ENCODE results near the gene FAM124B. TPM values are rescaled to one million over a fixed set of nuclear protein-coding genes. Genes with fewer than 3 reads are reported as not detected.

Gene FAM124B
- total RNA-seq, 6 donors from 2014 or later: 1.5 to 3.5 (median 2.1) TPM

DNA sequence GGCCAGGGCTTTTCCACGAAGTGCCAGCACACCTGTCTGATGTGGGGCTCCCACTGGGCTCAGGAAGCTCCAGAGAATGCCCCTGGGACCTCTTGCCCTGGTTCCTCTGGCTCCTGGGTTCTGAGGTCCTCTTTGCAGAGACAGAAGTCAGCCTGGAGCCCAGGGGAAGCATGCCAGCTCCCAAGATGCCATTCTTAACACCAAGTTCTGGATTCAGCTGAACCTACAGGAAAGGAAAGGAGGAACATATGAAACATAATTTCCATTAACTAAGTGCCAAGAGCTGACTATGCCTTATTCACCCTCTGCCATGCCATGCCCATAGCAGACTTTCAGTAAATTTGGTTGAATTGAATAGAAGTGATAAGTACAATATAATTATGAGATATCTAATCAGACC lies 21.9 kb downstream of the FAM124B start:
- no peak for DNase-seq
- Histone ChIP-seq H3K27ac (no peak overlapping the region), H3K4me1 (peaks cover 0 to 11% (median 6%) of the 10 kb centered on the region in 4 donors), H3K27me3 (no peaks in the 10 kb centered on the region), H3K9me3 (no peaks in the 10 kb centered on the region), H3K36me3 (no peaks in the 10 kb centered on the region), H3K4me3 (no peak overlapping the region)
- no peak for TF ChIP-seq POLR2A (IDR thresholded peaks at IDR 0.05)
- no peak for TF ChIP-seq POLR2AphosphoS5 (IDR thresholded peaks at IDR 0.05)
- TF ChIP-seq, protein P1, sequence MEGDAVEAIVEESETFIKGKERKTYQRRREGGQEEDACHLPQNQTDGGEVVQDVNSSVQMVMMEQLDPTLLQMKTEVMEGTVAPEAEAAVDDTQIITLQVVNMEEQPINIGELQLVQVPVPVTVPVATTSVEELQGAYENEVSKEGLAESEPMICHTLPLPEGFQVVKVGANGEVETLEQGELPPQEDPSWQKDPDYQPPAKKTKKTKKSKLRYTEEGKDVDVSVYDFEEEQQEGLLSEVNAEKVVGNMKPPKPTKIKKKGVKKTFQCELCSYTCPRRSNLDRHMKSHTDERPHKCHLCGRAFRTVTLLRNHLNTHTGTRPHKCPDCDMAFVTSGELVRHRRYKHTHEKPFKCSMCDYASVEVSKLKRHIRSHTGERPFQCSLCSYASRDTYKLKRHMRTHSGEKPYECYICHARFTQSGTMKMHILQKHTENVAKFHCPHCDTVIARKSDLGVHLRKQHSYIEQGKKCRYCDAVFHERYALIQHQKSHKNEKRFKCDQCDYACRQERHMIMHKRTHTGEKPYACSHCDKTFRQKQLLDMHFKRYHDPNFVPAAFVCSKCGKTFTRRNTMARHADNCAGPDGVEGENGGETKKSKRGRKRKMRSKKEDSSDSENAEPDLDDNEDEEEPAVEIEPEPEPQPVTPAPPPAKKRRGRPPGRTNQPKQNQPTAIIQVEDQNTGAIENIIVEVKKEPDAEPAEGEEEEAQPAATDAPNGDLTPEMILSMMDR (IDR thresholded peaks at IDR 0.05): no peak
- TF ChIP-seq EP300 (IDR thresholded peaks at IDR 0.05): no peak
- peak in 1 of 2 donors; percentile 52 for ATAC-seq (ENCODE audit: low FRiP score in 2 of 2)
- 90% methylated on average over 1 of the region's 1 CpG; no CpG with 5 or more reads in 1 of the 2 donors for WGBS, 2 donors

DNA sequence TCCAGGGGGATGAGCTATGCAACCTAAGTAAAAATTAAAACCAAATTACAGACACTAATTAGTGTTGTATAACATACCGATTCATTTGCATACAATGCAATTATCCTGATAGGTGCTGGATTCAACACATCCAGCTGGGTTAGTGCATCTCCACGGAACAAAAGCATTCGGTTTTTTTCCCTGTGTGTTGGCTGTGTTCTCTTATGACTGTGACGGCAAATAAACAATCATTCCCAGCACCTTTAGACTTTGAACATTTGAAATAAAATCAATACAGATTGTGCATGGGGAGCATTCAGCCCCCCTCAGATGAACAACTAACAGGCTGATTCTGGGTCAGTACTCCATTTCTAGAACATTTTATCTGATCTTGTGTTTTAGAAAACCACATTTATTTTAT lies 22.7 kb downstream of the FAM124B start:
- no peak overlapping the region for H3K4me3 ChIP-seq
- TF ChIP-seq, protein P1 (IDR thresholded peaks at IDR 0.05): no peak
- no peak for TF ChIP-seq POLR2A (IDR thresholded peaks at IDR 0.05)
- TF ChIP-seq POLR2AphosphoS5 (IDR thresholded peaks at IDR 0.05): no peak
- no peak for TF ChIP-seq EP300 (IDR thresholded peaks at IDR 0.05)
- H3K4me1 ChIP-seq: peaks cover 0 to 11% (median 6%) of the 10 kb centered on the region in 4 donors
- DNase-seq: no peak
- H3K9me3 ChIP-seq: no peaks in the 10 kb centered on the region
- H3K27me3 ChIP-seq: no peaks in the 10 kb centered on the region
- no peak overlapping the region for H3K27ac ChIP-seq
- no peak for ATAC-seq (ENCODE audit: low FRiP score in 2 of 2)
- 73 to 82% methylated on average over 4 of the region's 4 CpGs for WGBS, 2 donors
- H3K36me3 ChIP-seq: no peaks in the 10 kb centered on the region

DNA sequence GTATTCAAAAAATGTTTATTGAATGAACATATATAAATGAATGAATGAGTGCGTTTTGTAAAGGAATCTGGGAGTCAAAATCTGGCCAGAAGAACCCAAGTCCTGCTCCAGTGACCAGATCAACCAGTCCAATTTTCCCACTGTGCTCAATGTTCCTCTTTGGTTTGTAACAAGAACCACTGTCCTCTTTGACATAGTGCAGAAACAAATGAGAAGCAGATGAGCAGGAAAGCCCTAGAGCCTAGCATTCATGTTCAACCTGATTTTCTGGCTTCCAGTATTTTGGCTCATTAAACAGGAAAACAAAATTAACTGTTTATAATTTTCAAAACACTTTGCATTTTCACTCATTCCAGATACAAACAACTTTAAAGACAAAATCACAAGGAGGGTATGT lies 23.2 kb downstream of the FAM124B start:
- 91 to 97% methylated on average over 1 of the region's 1 CpG for WGBS, 2 donors
- no peak for DNase-seq
- Histone ChIP-seq H3K4me1 (peaks cover 0 to 11% (median 6%) of the 10 kb centered on the region in 4 donors), H3K27ac (no peak overlapping the region), H3K27me3 (no peaks in the 10 kb centered on the region), H3K4me3 (no peak overlapping the region), H3K36me3 (no peaks in the 10 kb centered on the region), H3K9me3 (no peaks in the 10 kb centered on the region)
- no peak for ATAC-seq (ENCODE audit: low FRiP score in 2 of 2)
- TF ChIP-seq EP300 (IDR thresholded peaks at IDR 0.05) (no peak), POLR2AphosphoS5 (IDR thresholded peaks at IDR 0.05) (no peak), POLR2A (IDR thresholded peaks at IDR 0.05) (no peak)
- TF ChIP-seq, protein P1 (IDR thresholded peaks at IDR 0.05): no peak

GRCh38 chr2:224377751-224378700 lies 23.9 kb downstream of the FAM124B start:
- ATAC-seq (ENCODE audit: low FRiP score in 2 of 2) (no peak), DNase-seq (no peak)
- Histone ChIP-seq H3K36me3 (no peaks in the 10 kb centered on the region), H3K9me3 (no peaks in the 10 kb centered on the region), H3K4me1 (peaks cover 0 to 11% (median 6%) of the 10 kb centered on the region in 4 donors), H3K27ac (peak overlapping the region in 2 of 4 donors; percentile 18 to 58), H3K27me3 (no peaks in the 10 kb centered on the region), H3K4me3 (no peak overlapping the region)
- 68 to 71% methylated on average over 6 of the region's 6 CpGs for WGBS, 2 donors
- TF ChIP-seq, protein P1 (IDR thresholded peaks at IDR 0.05): no peak
- no peak for TF ChIP-seq POLR2A (IDR thresholded peaks at IDR 0.05)
- no peak for TF ChIP-seq POLR2AphosphoS5 (IDR thresholded peaks at IDR 0.05)
- TF ChIP-seq EP300 (IDR thresholded peaks at IDR 0.05): no peak
